ENCODE results near the gene WDR3. TPM values are rescaled to one million over a fixed set of nuclear protein-coding genes. Genes with fewer than 3 reads are reported as not detected.
A peak's percentile ranks its signal among the peaks of the same experiment; 100 is the strongest.

Gene WDR3
- total RNA-seq, 2 donors from 2014 or later, result 32.2 to 44.4 TPM

- H3K36me3 Mint-ChIP-seq, result peaks cover 18 to 24% of the 10 kb centered on the region in 2 donors
- ATAC-seq, result peak; percentile 23 to 39
- peak in 1 of 2 donors; percentile 15 for DNase-seq (ENCODE audit: low spot score in 2 of 2)
- peak overlapping the region; percentile 94 to 97 for H3K27ac Mint-ChIP-seq
- no peaks in the 10 kb centered on the region for H3K9me3 Mint-ChIP-seq
Observed at GRCh38 chr1:117928881-117929342, 627 bp upstream of the WDR3 start.

GRCh38 chr1:117930173-117930447 is 571 bp downstream of the WDR3 start:
- DNase-seq (ENCODE audit: low spot score in 2 of 2) (no peak), ATAC-seq (no peak)
- Mint-ChIP-seq H3K27ac (peak overlapping the region; percentile 94 to 97), H3K9me3 (no peaks in the 10 kb centered on the region), H3K36me3 (peaks cover 18 to 24% of the 10 kb centered on the region in 2 donors)

GRCh38 chr1:117930484-117930883 is 945 bp downstream of the WDR3 start:
- Mint-ChIP-seq H3K27ac (peak overlapping the region; percentile 94 to 97), H3K36me3 (peaks cover 18 to 24% of the 10 kb centered on the region in 2 donors), H3K9me3 (no peaks in the 10 kb centered on the region)
- no peak for DNase-seq (ENCODE audit: low spot score in 2 of 2)
- no peak for ATAC-seq

- Mint-ChIP-seq H3K36me3 (peaks cover 18 to 24% of the 10 kb centered on the region in 2 donors), H3K9me3 (no peaks in the 10 kb centered on the region), H3K27ac (no peak overlapping the region)
- DNase-seq (ENCODE audit: low spot score in 2 of 2) (no peak), ATAC-seq (no peak)
Observed at GRCh38 chr1:117932576-117932975, 3.0 kb downstream of the WDR3 start.

GRCh38 chr1:117933769-117934168 is 4.2 kb downstream of the WDR3 start:
- H3K36me3 Mint-ChIP-seq, result peaks cover 23 to 27% of the 10 kb centered on the region in 2 donors
- no peak for ATAC-seq
- DNase-seq (ENCODE audit: low spot score in 2 of 2), result no peak
- no peaks in the 10 kb centered on the region for H3K9me3 Mint-ChIP-seq
- no peak overlapping the region for H3K27ac Mint-ChIP-seq

GRCh38 chr1:117942293-117942692 is 12.8 kb downstream of the WDR3 start:
- Mint-ChIP-seq H3K27ac (no peak overlapping the region), H3K36me3 (peaks cover 24 to 33% of the 10 kb centered on the region in 2 donors), H3K9me3 (no peaks in the 10 kb centered on the region)
- ATAC-seq, result no peak
- no peak for DNase-seq (ENCODE audit: low spot score in 2 of 2)

GRCh38 chr1:117952386-117952785 is 22.8 kb downstream of the WDR3 start:
- peaks cover 14 to 27% of the 10 kb centered on the region in 2 donors for H3K36me3 Mint-ChIP-seq
- ATAC-seq (no peak), DNase-seq (ENCODE audit: low spot score in 2 of 2) (no peak)
- peak overlapping the region in 1 of 2 donors; percentile 32 for H3K27ac Mint-ChIP-seq
- no peaks in the 10 kb centered on the region for H3K9me3 Mint-ChIP-seq

- Mint-ChIP-seq H3K27ac (no peak overlapping the region), H3K36me3 (peaks cover 12 to 21% of the 10 kb centered on the region in 2 donors), H3K9me3 (no peaks in the 10 kb centered on the region)
- DNase-seq (ENCODE audit: low spot score in 2 of 2), result no peak
- ATAC-seq, result no peak
Observed at GRCh38 chr1:117959364-117959763, 29.8 kb downstream of the WDR3 start.

- H3K27ac Mint-ChIP-seq, result peak overlapping the region; percentile 25 to 52
- ATAC-seq, result peak; percentile 20 to 57
- peaks cover 5 to 12% of the 10 kb centered on the region in 2 donors for H3K36me3 Mint-ChIP-seq
- no peaks in the 10 kb centered on the region for H3K9me3 Mint-ChIP-seq
- DNase-seq (ENCODE audit: low spot score in 2 of 2), result no peak
Observed at GRCh38 chr1:117964290-117965038, 34.9 kb downstream of the WDR3 start.

- no peaks in the 10 kb centered on the region for H3K9me3 Mint-ChIP-seq
- no peak for DNase-seq (ENCODE audit: low spot score in 2 of 2)
- H3K27ac Mint-ChIP-seq, result no peak overlapping the region
- peaks cover 0 to 6% of the 10 kb centered on the region in 2 donors for H3K36me3 Mint-ChIP-seq
- no peak for ATAC-seq
Observed at GRCh38 chr1:117967477-117967876, 37.9 kb downstream of the WDR3 start.

- DNase-seq (ENCODE audit: low spot score in 2 of 2) (no peak), ATAC-seq (no peak)
- peaks cover 0 to 6% of the 10 kb centered on the region in 2 donors for H3K36me3 Mint-ChIP-seq
- H3K27ac Mint-ChIP-seq, result no peak overlapping the region
- no peaks in the 10 kb centered on the region for H3K9me3 Mint-ChIP-seq
Observed at GRCh38 chr1:117967881-117968280, 38.3 kb downstream of the WDR3 start.

GRCh38 chr1:117970252-117970651 is 40.7 kb downstream of the WDR3 start:
- Mint-ChIP-seq H3K36me3 (peaks cover 0 to under 1% of the 10 kb centered on the region in 2 donors), H3K27ac (no peak overlapping the region), H3K9me3 (no peaks in the 10 kb centered on the region)
- ATAC-seq, result no peak
- no peak for DNase-seq (ENCODE audit: low spot score in 2 of 2)

GRCh38 chr1:117971777-117972176 is 42.2 kb downstream of the WDR3 start:
- ATAC-seq (no peak), DNase-seq (ENCODE audit: low spot score in 2 of 2) (no peak)
- Mint-ChIP-seq H3K9me3 (no peaks in the 10 kb centered on the region), H3K27ac (no peak overlapping the region), H3K36me3 (no peaks in the 10 kb centered on the region)

- DNase-seq (ENCODE audit: low spot score in 2 of 2) (no peak), ATAC-seq (no peak)
- Mint-ChIP-seq H3K27ac (no peak overlapping the region), H3K9me3 (no peaks in the 10 kb centered on the region), H3K36me3 (no peaks in the 10 kb centered on the region)
Observed at GRCh38 chr1:117976381-117976780, 46.8 kb downstream of the WDR3 start.

- H3K9me3 Mint-ChIP-seq, result no peaks in the 10 kb centered on the region
- ATAC-seq, result no peak
Observed at GRCh38 chr1:117981455-117982192, 52.1 kb downstream of the WDR3 start.

GRCh38 chr1:117985239-117985638 is 55.7 kb downstream of the WDR3 start:
- no peak for ATAC-seq
- no peaks in the 10 kb centered on the region for H3K36me3 Mint-ChIP-seq
- DNase-seq (ENCODE audit: low spot score in 2 of 2), result no peak
- H3K9me3 Mint-ChIP-seq, result no peaks in the 10 kb centered on the region
- no peak overlapping the region for H3K27ac Mint-ChIP-seq

More at GRCh38 chr1:117981455-117982192, 52.1 kb downstream of the WDR3 start:
- no peak for DNase-seq (ENCODE audit: low spot score in 2 of 2)
- Mint-ChIP-seq H3K27ac (no peak overlapping the region), H3K36me3 (no peaks in the 10 kb centered on the region)

- no peak for DNase-seq (ENCODE audit: low spot score in 2 of 2)
- no peak for ATAC-seq
- Mint-ChIP-seq H3K9me3 (no peaks in the 10 kb centered on the region), H3K27ac (no peak overlapping the region), H3K36me3 (no peaks in the 10 kb centered on the region)
Observed at GRCh38 chr1:117985973-117986372, 56.4 kb downstream of the WDR3 start.

All from activated naive CD4-positive, alpha-beta T cell treated with anti-CD3 and anti-CD28 coated beads, Interleukin-2, amount 50 U/mL, for 72 hours (primary cell).